ENCODE results near the gene STMND1. TPM values are rescaled to one million over a fixed set of nuclear protein-coding genes. Genes with fewer than 3 reads are reported as not detected.

Gene STMND1
- total RNA-seq, 2 donors from 2014 or later: not detected

Other genes with a start within 250 kb of the STMND1 start
- gene RBM24, start 179.3 kb downstream of the STMND1 start, total RNA-seq: not detected